Measurements from ENCODE around the gene GPR142.

GPR142 gene

GRCh38 chr17:74369665-74370490 is 2.6 kb downstream of the GPR142 start:
- DNase-seq (ENCODE audit: low read depth in 2 of 2) = no peak

DNA sequence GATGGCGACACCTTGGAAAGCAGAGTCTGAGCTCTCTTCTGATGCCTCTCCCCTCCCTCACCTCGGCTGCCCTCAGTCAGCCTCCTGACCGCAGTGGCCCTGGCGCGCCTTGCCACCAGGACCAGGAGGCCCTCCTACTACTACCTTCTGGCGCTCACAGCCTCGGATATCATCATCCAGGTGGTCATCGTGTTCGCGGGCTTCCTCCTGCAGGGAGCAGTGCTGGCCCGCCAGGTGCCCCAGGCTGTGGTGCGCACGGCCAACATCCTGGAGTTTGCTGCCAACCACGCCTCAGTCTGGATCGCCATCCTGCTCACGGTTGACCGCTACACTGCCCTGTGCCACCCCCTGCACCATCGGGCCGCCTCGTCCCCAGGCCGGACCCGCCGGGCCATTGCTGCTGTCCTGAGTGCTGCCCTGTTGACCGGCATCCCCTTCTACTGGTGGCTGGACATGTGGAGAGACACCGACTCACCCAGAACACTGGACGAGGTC is 4.4 kb downstream of the GPR142 start:
- DNase-seq (ENCODE audit: low read depth in 2 of 2) = no peak

DNA sequence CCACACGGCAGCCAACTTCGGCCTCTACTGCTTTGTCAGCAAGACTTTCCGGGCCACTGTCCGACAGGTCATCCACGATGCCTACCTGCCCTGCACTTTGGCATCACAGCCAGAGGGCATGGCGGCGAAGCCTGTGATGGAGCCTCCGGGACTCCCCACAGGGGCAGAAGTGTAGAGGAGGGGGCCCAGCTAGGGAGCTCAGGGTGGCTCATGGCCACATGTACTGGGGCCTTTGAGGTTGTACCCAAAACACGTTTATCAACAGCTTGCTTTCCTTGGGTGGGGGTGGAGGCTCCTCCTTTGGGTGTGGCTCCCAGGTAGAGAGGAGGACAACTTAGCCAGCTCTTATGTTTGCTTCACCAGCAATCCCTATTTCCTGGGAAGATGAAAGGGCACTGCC is 5.1 kb downstream of the GPR142 start:
- DNase-seq (ENCODE audit: low read depth in 2 of 2) = no peak

DNA sequence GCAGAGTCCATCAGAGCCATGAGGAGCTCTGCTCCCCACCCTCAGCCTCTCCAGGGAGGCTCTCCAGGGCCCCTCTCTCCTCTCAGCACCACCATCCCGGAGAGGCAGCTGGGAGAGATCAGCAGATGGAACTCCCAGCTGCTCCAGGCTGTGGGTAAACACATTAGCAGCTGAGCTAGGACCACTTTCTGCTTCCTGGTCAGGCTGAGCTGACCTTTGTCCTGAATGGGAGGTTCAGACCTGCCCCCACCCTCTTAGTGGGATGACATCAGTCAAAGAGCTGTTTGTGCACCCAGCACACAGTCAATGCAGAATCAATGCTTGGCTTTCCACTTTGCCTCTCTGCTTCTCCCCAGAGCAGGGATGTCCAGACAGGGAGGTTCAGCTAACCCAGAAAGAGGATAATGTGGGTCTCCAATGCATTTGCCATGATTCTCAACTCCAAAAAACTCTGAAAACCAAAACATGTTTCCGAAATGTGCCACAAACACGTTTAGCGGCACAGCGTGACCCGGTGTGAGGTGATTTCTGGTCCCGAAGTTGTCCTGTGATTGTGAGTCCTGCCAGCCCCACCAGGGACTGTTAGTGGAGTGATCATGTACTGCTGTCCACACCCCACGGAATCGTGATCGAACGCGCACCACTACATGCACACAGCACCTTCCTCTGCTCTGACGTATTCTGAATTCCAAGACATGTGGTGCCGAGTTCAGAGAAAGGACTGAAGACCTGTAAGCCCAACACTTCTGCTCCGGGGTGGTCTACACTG is 6.7 kb downstream of the GPR142 start:
- DNase-seq (ENCODE audit: low read depth in 2 of 2) = no peak

DNA sequence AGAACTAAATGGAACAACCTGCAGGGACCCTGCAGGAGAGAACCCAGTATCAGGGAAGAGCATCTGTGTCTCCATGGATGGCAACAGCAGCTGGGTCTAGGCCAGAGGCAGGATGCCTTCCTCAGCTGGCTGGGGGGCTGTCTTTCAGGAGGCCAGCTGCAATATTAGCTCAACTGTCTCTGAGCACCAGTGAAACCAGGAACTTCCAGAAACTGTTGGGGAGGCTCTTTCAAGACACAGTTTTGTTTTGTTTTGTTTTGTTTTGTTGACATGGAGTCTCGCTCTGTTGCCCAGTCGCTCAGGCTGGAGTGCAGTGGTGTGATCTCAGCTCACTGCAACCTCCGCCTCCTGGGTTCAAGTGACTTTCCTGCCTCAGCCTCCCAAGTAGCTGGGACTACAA is 7.6 kb downstream of the GPR142 start:
- no peak for DNase-seq (ENCODE audit: low read depth in 2 of 2)

DNA sequence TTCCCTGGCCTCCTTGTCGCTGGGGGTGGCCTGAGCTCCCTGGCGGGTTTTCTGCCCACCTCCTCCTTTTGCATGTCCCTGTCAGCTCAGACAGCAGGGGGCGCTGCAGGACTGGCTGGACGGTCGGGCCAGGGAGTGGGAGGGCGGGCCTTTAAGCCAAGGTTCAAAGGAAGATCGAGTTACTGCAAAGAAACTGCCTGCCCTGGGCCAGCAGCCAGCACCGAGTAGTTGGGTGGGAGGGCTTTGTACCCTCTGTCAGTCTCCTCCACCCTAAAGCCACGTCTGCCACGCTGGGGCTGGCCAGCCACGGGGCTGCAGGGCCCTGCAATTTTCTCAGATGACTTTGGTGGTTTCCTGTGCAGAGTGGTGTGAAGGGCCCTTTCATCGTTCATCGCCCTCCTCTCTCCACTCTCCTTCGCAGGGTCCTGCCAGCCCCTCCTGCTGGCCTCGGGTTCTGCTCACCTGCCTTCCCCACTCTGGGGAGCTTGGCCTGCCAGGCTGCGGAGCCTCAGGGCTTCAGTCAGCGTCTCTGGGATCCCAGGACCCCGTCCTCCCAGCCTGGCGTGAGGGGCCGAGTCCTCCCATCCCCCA is 12.3 kb downstream of the GPR142 start:
- DNase-seq (ENCODE audit: low read depth in 2 of 2) = peak; percentile 78 to 85

GRCh38 chr17:74380086-74380958 is 13.0 kb downstream of the GPR142 start:
- no peak for DNase-seq (ENCODE audit: low read depth in 2 of 2)

DNA sequence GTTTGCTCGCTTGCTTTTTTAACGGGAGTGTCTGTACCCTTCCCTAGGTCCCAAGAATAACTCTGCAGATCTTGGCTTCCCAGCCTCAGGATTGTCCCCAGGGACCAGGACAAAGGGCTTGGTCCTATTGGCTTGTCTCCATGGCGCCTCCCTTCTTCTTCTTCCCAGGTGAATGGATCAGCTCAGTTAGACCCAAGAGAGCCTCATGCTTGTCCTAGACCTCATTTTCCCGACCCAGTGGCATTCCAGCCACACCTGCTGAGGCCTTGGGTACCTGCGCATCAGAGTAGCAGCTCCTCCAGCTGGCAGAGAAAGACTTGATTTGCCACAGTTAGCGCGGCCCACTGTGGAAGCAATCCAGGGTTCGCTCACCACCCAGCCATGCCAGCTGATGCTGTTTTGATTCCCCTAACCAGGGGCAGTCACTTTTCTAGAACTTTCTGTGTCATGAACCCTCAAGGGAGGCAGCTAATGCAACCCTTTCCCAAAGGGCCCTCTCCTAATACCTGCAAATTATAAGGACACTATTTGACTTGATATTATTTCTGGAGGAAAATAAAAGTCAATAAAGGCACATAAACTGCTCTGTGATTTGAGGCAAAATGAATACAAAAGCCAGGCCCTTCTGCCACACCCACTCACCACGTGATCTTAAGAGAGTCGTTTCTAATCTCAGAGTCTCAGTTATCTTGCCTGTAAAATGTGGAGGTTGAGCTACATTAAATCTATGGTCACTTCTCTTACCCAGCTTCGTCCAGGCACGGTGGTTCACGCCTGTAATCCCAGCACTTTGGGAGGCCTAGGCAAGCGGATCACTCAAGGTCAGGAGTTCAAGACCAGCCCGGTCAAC is 13.9 kb downstream of the GPR142 start:
- DNase-seq (ENCODE audit: low read depth in 2 of 2) = no peak

- DNase-seq (ENCODE audit: low read depth in 2 of 2) = no peak
Observed at GRCh38 chr17:74383141-74383540, 15.8 kb downstream of the GPR142 start.

- no peak for DNase-seq (ENCODE audit: low read depth in 2 of 2)
Observed at GRCh38 chr17:74385201-74385600, 17.9 kb downstream of the GPR142 start.

- DNase-seq (ENCODE audit: low read depth in 2 of 2) = no peak
Observed at GRCh38 chr17:74386386-74386785, 19.1 kb downstream of the GPR142 start.

- DNase-seq (ENCODE audit: low read depth in 2 of 2) = no peak
Observed at GRCh38 chr17:74387365-74388218, 20.3 kb downstream of the GPR142 start.

- DNase-seq (ENCODE audit: low read depth in 2 of 2) = no peak
Observed at GRCh38 chr17:74389084-74389753, 21.9 kb downstream of the GPR142 start.

DNA sequence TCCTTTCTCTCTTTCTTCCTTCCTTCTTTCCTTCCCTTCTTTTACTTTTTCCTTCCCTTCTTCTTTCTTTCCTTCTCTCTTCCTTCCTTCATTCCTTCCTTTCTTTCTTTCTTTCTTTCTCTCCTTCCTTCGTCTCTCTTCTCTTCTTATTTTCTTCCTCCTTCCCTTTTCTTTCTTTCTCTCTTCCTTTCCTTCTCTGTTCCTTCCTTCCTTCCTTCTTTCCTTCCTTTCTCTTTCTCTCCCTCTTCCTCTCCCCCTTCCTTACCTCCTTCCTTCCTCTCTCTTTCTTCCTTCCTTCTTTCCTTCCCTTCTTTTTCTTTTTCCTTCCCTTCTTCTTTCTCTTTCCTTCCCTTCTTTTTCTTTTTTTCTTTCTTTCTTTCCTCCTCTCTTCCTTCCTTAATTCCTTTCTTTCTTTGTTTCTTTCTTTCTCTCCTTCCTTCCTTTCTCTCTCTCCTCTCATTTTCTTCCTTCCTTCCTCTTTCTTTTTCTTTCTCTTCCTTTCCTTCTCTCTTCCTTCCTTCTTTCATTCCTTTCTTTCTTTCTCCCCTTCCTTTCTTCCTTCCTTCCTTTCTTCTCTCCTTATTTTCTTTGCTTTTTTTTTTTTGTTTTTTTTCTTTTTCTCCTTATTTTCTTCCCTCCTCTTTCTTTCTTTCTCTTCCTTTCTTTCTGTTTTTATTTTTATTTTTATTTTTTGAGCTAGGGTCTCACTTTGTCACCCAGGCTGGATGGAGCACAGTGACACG is 22.8 kb downstream of the GPR142 start:
- DNase-seq (ENCODE audit: low read depth in 2 of 2) = no peak

GRCh38 chr17:74390680-74391653 is 23.7 kb downstream of the GPR142 start:
- no peak for DNase-seq (ENCODE audit: low read depth in 2 of 2)

DNA sequence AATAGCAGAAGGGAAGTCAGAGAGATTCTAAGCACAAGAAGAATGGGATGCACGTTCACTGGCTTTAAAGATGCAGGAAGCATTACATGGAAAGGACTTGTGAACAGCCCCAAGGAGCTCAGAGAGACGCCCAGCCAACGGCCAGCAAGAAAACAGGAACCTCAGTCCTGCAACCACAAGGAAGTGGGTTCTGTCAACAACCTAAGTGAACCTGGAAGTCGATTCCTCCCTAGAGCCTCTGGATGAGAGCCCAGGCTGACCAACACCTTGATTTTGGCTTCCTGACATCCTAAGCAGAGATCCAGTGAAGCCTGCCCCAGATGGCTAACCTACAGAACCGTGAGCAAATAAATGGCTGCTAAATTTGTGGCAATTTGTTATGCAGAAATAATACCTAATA is 24.5 kb downstream of the GPR142 start:
- DNase-seq (ENCODE audit: low read depth in 2 of 2) = no peak

DNA sequence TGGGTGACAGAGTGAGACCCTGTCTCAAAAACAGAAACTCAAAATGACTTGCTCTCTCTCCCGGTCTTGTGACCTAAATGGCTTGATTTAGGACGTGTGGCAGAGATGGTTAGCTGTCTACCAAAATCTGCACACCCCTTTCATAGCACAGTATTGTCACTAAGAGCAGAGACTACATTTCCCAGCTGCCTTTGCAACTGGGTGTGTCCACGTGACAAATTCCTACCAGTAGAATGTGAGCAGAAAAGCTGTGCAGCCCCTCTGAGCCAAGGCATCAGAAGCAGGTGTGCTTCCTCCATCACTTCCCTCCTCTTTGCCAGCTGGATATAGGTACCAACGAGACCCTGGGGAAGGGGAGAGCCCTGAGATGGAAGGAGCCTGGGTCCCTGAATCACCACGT is 25.5 kb downstream of the GPR142 start:
- no peak for DNase-seq (ENCODE audit: low read depth in 2 of 2)

Measured in stimulated activated CD8-positive, alpha-beta memory T cell treated with anti-CD3 and anti-CD28 coated beads, Interleukin-7, amount 100 ng/mL, for 4 hours (primary cell).